GM12801 (cell line): ENCODE measurements around the gene NUMBL.

Experiments used
- TF ChIP-seq, protein P1 (sequence below): IDR thresholded peaks from one replicate; pipeline ENCODE4 v1.5.1; 2011; ENCODE audit warnings: control low read depth; ENCODE audit not compliant: insufficient read length; ENCODE audit errors: extremely low read depth

The NUMBL gene

GRCh38 chr19:40663695-40664692, 26.5 kb downstream of the NUMBL start:
- TF ChIP-seq, protein P1, sequence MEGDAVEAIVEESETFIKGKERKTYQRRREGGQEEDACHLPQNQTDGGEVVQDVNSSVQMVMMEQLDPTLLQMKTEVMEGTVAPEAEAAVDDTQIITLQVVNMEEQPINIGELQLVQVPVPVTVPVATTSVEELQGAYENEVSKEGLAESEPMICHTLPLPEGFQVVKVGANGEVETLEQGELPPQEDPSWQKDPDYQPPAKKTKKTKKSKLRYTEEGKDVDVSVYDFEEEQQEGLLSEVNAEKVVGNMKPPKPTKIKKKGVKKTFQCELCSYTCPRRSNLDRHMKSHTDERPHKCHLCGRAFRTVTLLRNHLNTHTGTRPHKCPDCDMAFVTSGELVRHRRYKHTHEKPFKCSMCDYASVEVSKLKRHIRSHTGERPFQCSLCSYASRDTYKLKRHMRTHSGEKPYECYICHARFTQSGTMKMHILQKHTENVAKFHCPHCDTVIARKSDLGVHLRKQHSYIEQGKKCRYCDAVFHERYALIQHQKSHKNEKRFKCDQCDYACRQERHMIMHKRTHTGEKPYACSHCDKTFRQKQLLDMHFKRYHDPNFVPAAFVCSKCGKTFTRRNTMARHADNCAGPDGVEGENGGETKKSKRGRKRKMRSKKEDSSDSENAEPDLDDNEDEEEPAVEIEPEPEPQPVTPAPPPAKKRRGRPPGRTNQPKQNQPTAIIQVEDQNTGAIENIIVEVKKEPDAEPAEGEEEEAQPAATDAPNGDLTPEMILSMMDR, result no peak

GRCh38 chr19:40662925-40663694, 27.3 kb downstream of the NUMBL start:
- TF ChIP-seq, protein P1, result no peak

DNA sequence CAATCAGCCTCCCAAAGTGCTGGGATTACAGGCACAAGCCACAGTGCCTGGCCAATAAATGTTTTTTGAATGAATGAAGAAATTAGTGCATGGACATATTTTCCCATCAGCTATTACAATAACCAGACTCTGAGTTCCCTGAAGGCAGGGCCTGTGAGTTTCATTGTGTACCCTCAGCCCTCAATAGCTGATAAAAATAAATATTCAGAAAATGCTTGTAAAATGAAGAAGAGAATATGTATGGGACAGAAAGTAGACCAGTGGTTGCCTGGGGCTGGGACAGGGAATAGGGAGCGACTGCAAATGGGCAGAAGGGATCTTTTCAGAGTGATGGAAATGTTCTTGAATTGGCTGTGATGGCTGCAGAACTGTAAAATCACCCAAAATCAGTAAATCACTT, 28.8 kb downstream of the NUMBL start:
- TF ChIP-seq, protein P1, result no peak

GRCh38 chr19:40659566-40659965, 30.9 kb downstream of the NUMBL start:
- TF ChIP-seq, protein P1, result no peak

DNA sequence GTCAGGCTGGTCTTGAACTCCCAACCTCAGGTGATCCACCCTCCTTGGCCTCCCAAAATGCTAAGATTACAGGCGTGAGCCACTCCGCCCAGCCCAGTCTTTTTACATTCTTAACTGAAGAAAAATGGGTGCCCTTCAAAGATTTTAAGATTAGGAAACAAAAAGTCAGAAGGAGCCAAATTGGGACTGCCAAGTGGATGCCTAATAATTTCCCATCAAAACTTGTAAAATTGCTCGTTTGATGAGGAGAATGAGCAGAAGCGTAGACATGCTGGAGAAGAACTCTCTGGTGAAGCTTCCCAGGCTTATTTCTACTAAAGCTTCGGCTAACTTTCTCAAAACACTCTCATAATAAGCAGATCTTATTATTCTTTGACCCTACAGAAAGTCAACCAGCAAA, 31.3 kb downstream of the NUMBL start:
- TF ChIP-seq, protein P1, result no peak

DNA sequence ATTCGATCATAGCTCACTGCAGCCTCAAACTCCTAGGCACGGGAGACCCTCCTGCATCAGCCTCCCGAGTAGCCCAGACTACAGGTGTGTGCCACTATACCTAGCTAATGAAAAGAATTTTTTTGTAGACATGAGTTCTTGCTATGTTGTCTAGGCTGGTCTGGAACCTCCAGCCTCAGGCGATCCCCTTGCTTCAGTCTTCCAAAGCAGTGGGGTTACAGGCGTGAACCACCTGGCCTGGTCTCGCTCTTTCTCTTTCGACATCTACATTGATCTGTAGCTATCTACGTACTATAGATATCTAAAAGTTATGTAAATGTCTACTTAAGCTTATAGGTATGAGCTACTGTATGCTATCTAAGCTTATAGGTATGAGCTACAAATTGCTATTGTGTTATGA, 32.4 kb downstream of the NUMBL start:
- TF ChIP-seq, protein P1, result no peak

GRCh38 chr19:40650749-40651305, 39.6 kb downstream of the NUMBL start:
- TF ChIP-seq, protein P1, result no peak
